ENCODE results near the gene SACS.

SACS gene

DNA sequence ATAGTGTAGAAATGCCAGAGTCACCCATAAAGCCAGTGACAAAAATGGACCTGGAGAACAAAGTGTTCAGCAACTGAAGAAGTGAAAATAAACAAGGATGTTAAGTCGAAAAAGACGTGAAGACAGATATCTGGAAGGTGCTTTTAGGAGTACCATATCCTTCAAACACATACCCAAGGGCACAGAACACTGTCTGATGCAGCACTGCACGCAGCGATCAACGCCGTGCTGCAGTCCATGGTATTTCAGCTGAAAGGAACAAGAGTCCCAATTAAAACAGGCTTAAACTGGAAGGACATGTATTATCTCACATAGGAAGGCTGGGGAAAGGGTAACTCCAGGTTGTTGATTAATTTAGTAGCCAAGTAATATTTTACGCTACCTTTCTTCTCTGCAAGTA, 144.5 kb downstream of the SACS start:
- no peaks in the 10 kb centered on the region for H3K36me3 Mint-ChIP-seq (ENCODE audit: low read depth)
- H3K9me3 Mint-ChIP-seq = peaks cover 9% of the 10 kb centered on the region
- no peaks in the 10 kb centered on the region for H3K27me3 Mint-ChIP-seq
- intact Hi-C loops (cut with micrococcal nuclease) = no loop called here
- H3K4me1 Mint-ChIP-seq (ENCODE audit: low read depth) = no peaks in the 10 kb centered on the region
- H3K27ac Mint-ChIP-seq = no peak overlapping the region
- H3K4me3 Mint-ChIP-seq = no peak overlapping the region

DNA sequence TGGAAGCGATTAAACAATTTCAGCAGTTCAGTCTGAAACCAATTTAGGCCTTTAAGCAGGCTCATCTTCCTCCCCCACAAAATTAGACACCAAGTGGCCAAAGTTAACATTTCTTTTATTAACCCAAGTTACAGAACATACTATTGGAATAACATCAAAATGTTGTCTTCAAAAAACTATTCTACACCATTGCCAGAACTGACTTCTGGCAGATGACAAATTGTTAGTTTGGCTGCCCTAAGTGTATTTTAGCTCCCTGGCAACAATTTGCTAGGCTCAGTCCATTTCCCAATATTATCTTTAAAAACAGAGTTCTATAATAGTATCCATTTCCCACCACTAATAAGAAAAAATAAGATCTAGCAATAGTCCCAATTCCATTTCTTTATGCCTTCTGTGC, 144.9 kb downstream of the SACS start:
- Mint-ChIP-seq H3K9me3 (peaks cover 10% of the 10 kb centered on the region), H3K4me1 (ENCODE audit: low read depth) (no peaks in the 10 kb centered on the region), H3K4me3 (no peak overlapping the region), H3K36me3 (ENCODE audit: low read depth) (no peaks in the 10 kb centered on the region), H3K27ac (no peak overlapping the region), H3K27me3 (no peaks in the 10 kb centered on the region)
- intact Hi-C loops (cut with micrococcal nuclease) = no loop called here

DNA sequence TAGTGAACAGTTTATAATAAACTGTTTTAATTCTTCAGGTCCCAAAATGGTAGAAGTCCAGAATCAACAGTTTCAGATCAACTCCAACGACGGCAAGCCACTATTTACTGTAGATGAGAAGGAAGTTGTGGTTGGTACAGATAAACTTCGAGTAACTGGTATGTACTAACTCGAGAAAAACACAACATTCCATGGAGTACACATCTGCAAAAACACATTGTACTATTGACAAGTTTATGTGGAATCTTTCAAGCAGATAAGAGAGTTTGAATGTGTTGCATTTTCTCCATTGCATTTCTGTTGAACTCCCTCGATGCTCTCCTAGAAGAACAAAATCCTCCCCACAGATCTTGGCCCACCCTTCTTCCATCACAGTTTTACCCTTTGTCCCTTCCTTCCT, 154.2 kb downstream of the SACS start:
- peaks cover 29% of the 10 kb centered on the region for H3K9me3 Mint-ChIP-seq
- no peak overlapping the region for H3K27ac Mint-ChIP-seq
- intact Hi-C loops (cut with micrococcal nuclease) = no loop called here
- H3K36me3 Mint-ChIP-seq (ENCODE audit: low read depth) = no peaks in the 10 kb centered on the region
- H3K4me1 Mint-ChIP-seq (ENCODE audit: low read depth) = no peaks in the 10 kb centered on the region
- H3K4me3 Mint-ChIP-seq = no peak overlapping the region
- H3K27me3 Mint-ChIP-seq = no peaks in the 10 kb centered on the region

Data from dendritic cell treated with granulocyte-macrophage colony-stimulating factor and Interleukin-4, amounts not matched to agents 40 ng/mL and 50 ng/mL, for 4 days (primary cell).